Measurements from ENCODE around the gene TET2. TPM values are rescaled to one million over a fixed set of nuclear protein-coding genes. Genes with fewer than 3 reads are reported as not detected.

The TET2 gene
- total RNA-seq, 4 donors from 2014 or later, result 31.9 to 69.0 (median 39.5) TPM

- DNase-seq (ENCODE audit: low spot score in 2 of 2), result no peak
- no peak overlapping the region for H3K4me3 ChIP-seq
- no peaks in the 10 kb centered on the region for H3K27me3 ChIP-seq
- no peaks in the 10 kb centered on the region for H3K4me1 ChIP-seq
- H3K27ac ChIP-seq, result no peak overlapping the region
- TF ChIP-seq POLR2AphosphoS5 (IDR thresholded peaks at IDR 0.05) (no peak), CTCF (IDR thresholded peaks at IDR 0.05) (no peak), EP300 (IDR thresholded peaks at IDR 0.05) (no peak), POLR2A (IDR thresholded peaks at IDR 0.05) (no peak)
- WGBS, result 65% methylated on average over 1 of the region's 1 CpG
- peaks cover 8% of the 10 kb centered on the region for H3K36me3 ChIP-seq
- no peaks in the 10 kb centered on the region for H3K9me3 ChIP-seq
Measured at GRCh38 chr4:105246712-105247111, 100.0 kb downstream of the TET2 start.

GRCh38 chr4:105248613-105249012 is 101.9 kb downstream of the TET2 start:
- 66% methylated on average over 1 of the region's 1 CpG for WGBS
- Histone ChIP-seq H3K4me1 (no peaks in the 10 kb centered on the region), H3K27me3 (no peaks in the 10 kb centered on the region), H3K4me3 (no peak overlapping the region), H3K36me3 (peaks cover 10% of the 10 kb centered on the region), H3K9me3 (no peaks in the 10 kb centered on the region), H3K27ac (no peak overlapping the region)
- TF ChIP-seq POLR2A (IDR thresholded peaks at IDR 0.05), result no peak
- TF ChIP-seq POLR2AphosphoS5 (IDR thresholded peaks at IDR 0.05), result no peak
- TF ChIP-seq CTCF (IDR thresholded peaks at IDR 0.05), result no peak
- TF ChIP-seq EP300 (IDR thresholded peaks at IDR 0.05), result no peak
- DNase-seq (ENCODE audit: low spot score in 2 of 2), result no peak

- Histone ChIP-seq H3K4me1 (no peaks in the 10 kb centered on the region), H3K27me3 (no peaks in the 10 kb centered on the region), H3K27ac (no peak overlapping the region), H3K4me3 (no peak overlapping the region), H3K9me3 (no peaks in the 10 kb centered on the region), H3K36me3 (peaks cover 18% of the 10 kb centered on the region)
- TF ChIP-seq EP300 (IDR thresholded peaks at IDR 0.05) (no peak), POLR2AphosphoS5 (IDR thresholded peaks at IDR 0.05) (no peak), POLR2A (IDR thresholded peaks at IDR 0.05) (no peak), CTCF (IDR thresholded peaks at IDR 0.05) (no peak)
- WGBS, result 93% methylated on average over 1 of the region's 1 CpG
- no peak for DNase-seq (ENCODE audit: low spot score in 2 of 2)
Measured at GRCh38 chr4:105257817-105258495, 111.3 kb downstream of the TET2 start.

GRCh38 chr4:105265689-105266088 is 119.0 kb downstream of the TET2 start:
- Histone ChIP-seq H3K27ac (no peak overlapping the region), H3K4me3 (no peak overlapping the region), H3K4me1 (no peaks in the 10 kb centered on the region), H3K9me3 (no peaks in the 10 kb centered on the region), H3K27me3 (no peaks in the 10 kb centered on the region), H3K36me3 (peaks cover 34% of the 10 kb centered on the region)
- TF ChIP-seq POLR2A (IDR thresholded peaks at IDR 0.05) (no peak), CTCF (IDR thresholded peaks at IDR 0.05) (no peak)
- DNase-seq (ENCODE audit: low spot score in 2 of 2), result no peak
- 98% methylated on average over 2 of the region's 2 CpGs for WGBS

- no peaks in the 10 kb centered on the region for H3K9me3 ChIP-seq
- 98% methylated on average over 3 of the region's 3 CpGs for WGBS
- no peaks in the 10 kb centered on the region for H3K27me3 ChIP-seq
- H3K27ac ChIP-seq, result no peak overlapping the region
- no peak for DNase-seq (ENCODE audit: low spot score in 2 of 2)
- no peaks in the 10 kb centered on the region for H3K4me1 ChIP-seq
- TF ChIP-seq EP300 (IDR thresholded peaks at IDR 0.05), result no peak
- TF ChIP-seq POLR2AphosphoS5 (IDR thresholded peaks at IDR 0.05), result no peak
- no peak overlapping the region for H3K4me3 ChIP-seq
- peaks cover 47% of the 10 kb centered on the region for H3K36me3 ChIP-seq
Measured at GRCh38 chr4:105267280-105267679, 120.6 kb downstream of the TET2 start.

- peaks cover 80% of the 10 kb centered on the region for H3K36me3 ChIP-seq
- WGBS, result 94% methylated on average over 1 of the region's 1 CpG
Measured at GRCh38 chr4:105272002-105272401, 125.3 kb downstream of the TET2 start.

More at GRCh38 chr4:105272002-105272401, 125.3 kb downstream of the TET2 start:
- Histone ChIP-seq H3K4me3 (no peak overlapping the region), H3K27me3 (no peaks in the 10 kb centered on the region), H3K9me3 (no peaks in the 10 kb centered on the region), H3K4me1 (no peaks in the 10 kb centered on the region), H3K27ac (no peak overlapping the region)
- TF ChIP-seq EP300 (IDR thresholded peaks at IDR 0.05) (no peak), POLR2AphosphoS5 (IDR thresholded peaks at IDR 0.05) (no peak), CTCF (IDR thresholded peaks at IDR 0.05) (no peak), POLR2A (IDR thresholded peaks at IDR 0.05) (no peak)
- DNase-seq (ENCODE audit: low spot score in 2 of 2), result no peak
